ENCODE results near the gene ZNF814.

- TF ChIP-seq POLR2A (IDR thresholded peaks at IDR 0.05) (no peak), CTCF (IDR thresholded peaks at IDR 0.05) (no peak)
Measured at GRCh38 chr19:57850553-57851017, 38.3 kb downstream of the ZNF814 start.
